ENCODE measurements around the gene PRRC2B. TPM values are rescaled to one million over a fixed set of nuclear protein-coding genes. Genes with fewer than 3 reads are reported as not detected.

The PRRC2B gene
- total and polyA plus RNA-seq, 2 of the 13 experiments (the other 11 are each of a cell fraction or from before 2014, with no cell fraction given), result 20.8 to 37.4 TPM

DNA sequence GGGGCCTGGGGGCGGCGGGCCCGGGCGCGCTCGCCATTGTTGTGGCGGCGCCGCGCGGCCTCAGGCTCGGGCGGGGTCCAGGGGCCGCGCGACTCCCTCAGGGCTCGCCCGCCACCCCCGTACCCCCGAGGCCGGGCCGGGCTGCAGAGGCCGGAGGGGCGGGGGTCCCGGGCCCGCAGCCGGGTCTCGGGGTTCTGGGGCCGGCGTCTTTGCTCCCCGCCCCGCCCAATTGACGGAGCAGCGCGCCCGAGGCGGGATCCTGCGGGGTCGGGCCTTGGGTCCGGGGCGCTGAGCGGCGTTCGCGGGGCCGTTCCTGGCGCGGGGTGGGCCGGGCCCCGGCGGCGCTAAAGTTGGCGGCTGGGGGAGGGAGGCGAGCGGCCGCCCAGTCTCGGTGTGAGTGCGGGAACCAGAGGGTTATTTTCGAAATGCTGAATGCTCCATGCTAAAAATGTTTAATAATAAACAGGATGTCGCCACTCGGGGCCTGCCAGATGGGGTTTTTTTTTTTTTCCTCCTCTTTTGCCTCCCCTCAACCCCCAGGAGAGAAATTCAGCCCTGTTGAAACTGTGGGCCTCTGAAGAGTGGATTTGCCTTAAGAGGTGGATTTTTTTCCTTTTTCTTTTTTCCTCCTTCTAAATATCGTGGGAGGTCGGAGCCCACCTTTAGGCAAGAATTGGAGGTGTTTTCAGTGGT, 724 bp downstream of the PRRC2B start (continued):
- TF ChIP-seq ZNF407 (CRISPR knock-in tag; IDR thresholded peaks at IDR 0.05; ENCODE audit: not compliant biosample characterization) (no peak), ZNF572 (CRISPR knock-in tag; IDR thresholded peaks at IDR 0.05) (no peak), PCBP2 (optimal IDR thresholded peaks at IDR 0.05; ENCODE audit: low read depth, low read length, poor library complexity, severe bottlenecking) (no peak), KDM5B (CRISPR knock-in tag; IDR thresholded peaks at IDR 0.05; ENCODE audit: borderline replicate concordance) (no peak), SKI (IDR thresholded peaks at IDR 0.05; ENCODE audit: partially characterized antibody) (no peak), ZNF10 (CRISPR knock-in tag; IDR thresholded peaks at IDR 0.05; ENCODE audit: borderline replicate concordance, low read depth) (no peak), NR2C2 (CRISPR knock-in tag; IDR thresholded peaks at IDR 0.05; ENCODE audit: borderline replicate concordance) (no peak), ZNF660 (CRISPR knock-in tag; IDR thresholded peaks at IDR 0.05; ENCODE audit: borderline replicate concordance, low read depth) (no peak), SNRNP70 (IDR thresholded peaks at IDR 0.05; ENCODE audit: low read depth, low read length) (no peak), TCF12 (IDR thresholded peaks at IDR 0.05) (no peak), TCF12 (CRISPR knock-in tag; IDR thresholded peaks at IDR 0.05) (no peak), ZBTB7A (CRISPR knock-in tag; IDR thresholded peaks at IDR 0.05) (no peak), XRCC5 (optimal IDR thresholded peaks at IDR 0.05; ENCODE audit: low read length) (peak; percentile 46), MYPOP (CRISPR knock-in tag; IDR thresholded peaks at IDR 0.05) (0 out of 2 replicates have a peak, but pooled peaks have one; percentile 33)
- TF ChIP-seq, protein P1, sequence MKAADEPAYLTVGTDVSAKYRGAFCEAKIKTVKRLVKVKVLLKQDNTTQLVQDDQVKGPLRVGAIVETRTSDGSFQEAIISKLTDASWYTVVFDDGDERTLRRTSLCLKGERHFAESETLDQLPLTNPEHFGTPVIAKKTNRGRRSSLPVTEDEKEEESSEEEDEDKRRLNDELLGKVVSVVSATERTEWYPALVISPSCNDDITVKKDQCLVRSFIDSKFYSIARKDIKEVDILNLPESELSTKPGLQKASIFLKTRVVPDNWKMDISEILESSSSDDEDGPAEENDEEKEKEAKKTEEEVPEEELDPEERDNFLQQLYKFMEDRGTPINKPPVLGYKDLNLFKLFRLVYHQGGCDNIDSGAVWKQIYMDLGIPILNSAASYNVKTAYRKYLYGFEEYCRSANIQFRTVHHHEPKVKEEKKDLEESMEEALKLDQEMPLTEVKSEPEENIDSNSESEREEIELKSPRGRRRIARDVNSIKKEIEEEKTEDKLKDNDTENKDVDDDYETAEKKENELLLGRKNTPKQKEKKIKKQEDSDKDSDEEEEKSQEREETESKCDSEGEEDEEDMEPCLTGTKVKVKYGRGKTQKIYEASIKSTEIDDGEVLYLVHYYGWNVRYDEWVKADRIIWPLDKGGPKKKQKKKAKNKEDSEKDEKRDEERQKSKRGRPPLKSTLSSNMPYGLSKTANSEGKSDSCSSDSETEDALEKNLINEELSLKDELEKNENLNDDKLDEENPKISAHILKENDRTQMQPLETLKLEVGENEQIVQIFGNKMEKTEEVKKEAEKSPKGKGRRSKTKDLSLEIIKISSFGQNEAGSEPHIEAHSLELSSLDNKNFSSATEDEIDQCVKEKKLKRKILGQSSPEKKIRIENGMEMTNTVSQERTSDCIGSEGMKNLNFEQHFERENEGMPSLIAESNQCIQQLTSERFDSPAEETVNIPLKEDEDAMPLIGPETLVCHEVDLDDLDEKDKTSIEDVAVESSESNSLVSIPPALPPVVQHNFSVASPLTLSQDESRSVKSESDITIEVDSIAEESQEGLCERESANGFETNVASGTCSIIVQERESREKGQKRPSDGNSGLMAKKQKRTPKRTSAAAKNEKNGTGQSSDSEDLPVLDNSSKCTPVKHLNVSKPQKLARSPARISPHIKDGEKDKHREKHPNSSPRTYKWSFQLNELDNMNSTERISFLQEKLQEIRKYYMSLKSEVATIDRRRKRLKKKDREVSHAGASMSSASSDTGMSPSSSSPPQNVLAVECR (CRISPR knock-in tag; IDR thresholded peaks at IDR 0.05; ENCODE audit: borderline replicate concordance), result peak; percentile 14; the same call in 1 of the 2 replicates
